WTC11 (cell line): Measurements from ENCODE around the gene BFSP2. TPM values are rescaled to one million over a fixed set of nuclear protein-coding genes. Genes with fewer than 3 reads are reported as not detected.

ENCODE experiments used
- ATAC-seq: fragments of 200-7000 bp; cut with Tn5 transposase; 2 replicates; pipeline ENCODE4 v1.10.0; 2021; ENCODE audit warnings: mild to moderate bottlenecking, moderate library complexity
- CTCF ChIA-PET: fragments of 300-600 bp; sonication (Branson Sonifier 250); formaldehyde crosslinking; loops from one replicate; lab custom pipeline; 2021; ENCODE audit warnings: antibody characterized with exemption; lab: Charles Lee
- POLR2A ChIA-PET: fragments of 350-600 bp; sonication (Branson Sonifier 250); formaldehyde crosslinking; loops from one replicate; lab custom pipeline; 2021; ENCODE audit warnings: antibody characterized with exemption; lab: Charles Lee
- DNase-seq: peaks from one replicate; pipeline ENCODE4 v3.0.0; 2021; ENCODE audit warnings: low spot score
- H3K27ac Mint-ChIP-seq: 2 replicates; pipeline ENCODE4 v1.8.0; 2021; ENCODE audit warnings: mixed read lengths
- H3K27me3 Mint-ChIP-seq: 2 replicates; pipeline ENCODE4 v1.8.0; 2021; ENCODE audit warnings: low read depth, mild to moderate bottlenecking, moderate library complexity, mixed read lengths
- H3K36me3 Mint-ChIP-seq: 2 replicates; pipeline ENCODE4 v1.8.0; 2021; ENCODE audit warnings: mixed read lengths
- H3K4me1 Mint-ChIP-seq: 2 replicates; pipeline ENCODE4 v1.8.0; 2022; ENCODE audit warnings: mixed read lengths
- H3K4me3 Mint-ChIP-seq: 2 replicates; pipeline ENCODE4 v1.8.0; 2021; ENCODE audit warnings: mild to moderate bottlenecking, moderate library complexity, mixed read lengths
- H3K9me3 Mint-ChIP-seq: 2 replicates; pipeline ENCODE4 v1.8.0; 2021; ENCODE audit warnings: mixed read lengths
- ATF1 ChIP-seq: sonication (generic); formaldehyde crosslinking; IDR thresholded peaks from 2 replicates; pipeline ENCODE4 v1.8.1; 2023; ENCODE audit warnings: mild to moderate bottlenecking, moderate library complexity, missing genetic modification reagents
- CBFB ChIP-seq: sonication (generic); formaldehyde crosslinking; IDR thresholded peaks from 2 replicates; pipeline ENCODE4 v1.8.1; 2022; ENCODE audit warnings: mild to moderate bottlenecking, low read depth, missing genetic modification reagents
- ERG ChIP-seq: fragments of 250-450 bp; sonication (Bioruptor Pico); IDR thresholded peaks from 2 replicates; pipeline ENCODE4 v1.8.0; 2021; ENCODE audit warnings: mild to moderate bottlenecking
- ESRRA ChIP-seq: sonication (generic); formaldehyde crosslinking; IDR thresholded peaks from 2 replicates; pipeline ENCODE4 v1.8.1; 2022; ENCODE audit warnings: mild to moderate bottlenecking, missing genetic modification reagents, borderline replicate concordance
- GABPB1 ChIP-seq: sonication (generic); formaldehyde crosslinking; IDR thresholded peaks from 2 replicates; pipeline ENCODE4 v1.8.1; 2023; ENCODE audit warnings: mild to moderate bottlenecking, missing genetic modification reagents
- JAZF1 ChIP-seq: fragments of 250-450 bp; sonication (Bioruptor Pico); IDR thresholded peaks from 2 replicates; pipeline ENCODE4 v1.9.0; 2021; ENCODE audit warnings: moderate library complexity, mild to moderate bottlenecking, inconsistent platforms
- NR1H2 ChIP-seq: sonication (generic); formaldehyde crosslinking; IDR thresholded peaks from 2 replicates; pipeline ENCODE4 v1.9.0; 2021; ENCODE audit warnings: mild to moderate bottlenecking, moderate library complexity, missing genetic modification reagents
- ZNF317 ChIP-seq: sonication (generic); formaldehyde crosslinking; IDR thresholded peaks from 2 replicates; pipeline ENCODE4 v1.8.1; 2023; ENCODE audit warnings: low read depth, mild to moderate bottlenecking, moderate library complexity, missing genetic modification reagents, borderline replicate concordance
- ZNF425 ChIP-seq: fragments of 250-450 bp; sonication (Bioruptor Pico); conservative IDR thresholded peaks from 2 replicates; pipeline ENCODE4 v1.9.0; 2021; ENCODE audit warnings: mild to moderate bottlenecking
- ZSCAN18 ChIP-seq: fragments of 250-450 bp; sonication (Bioruptor Pico); IDR thresholded peaks from 2 replicates; pipeline ENCODE4 v2.1.2; 2022; ENCODE audit warnings: mild to moderate bottlenecking, moderate library complexity
- total RNA-seq: library from RNA; stranded (reverse); gene quantifications from 3 replicates; pipeline ENCODE4 v1.2.3, GENCODE V29; 2021
- TF ChIP-seq, protein P1 (sequence below): fragments of 200-600 bp; IDR thresholded peaks from 2 replicates; pipeline ENCODE4 v1.8.0; 2022; ENCODE audit warnings: antibody characterized with exemption
- TF ChIP-seq, protein P2 (sequence below): sonication (generic); formaldehyde crosslinking; IDR thresholded peaks from 2 replicates; pipeline ENCODE4 v1.8.1; 2023; ENCODE audit warnings: mild to moderate bottlenecking, moderate library complexity, missing genetic modification reagents

Gene BFSP2
- total RNA-seq, 1 experiment from 2014 or later = not detected

DNA sequence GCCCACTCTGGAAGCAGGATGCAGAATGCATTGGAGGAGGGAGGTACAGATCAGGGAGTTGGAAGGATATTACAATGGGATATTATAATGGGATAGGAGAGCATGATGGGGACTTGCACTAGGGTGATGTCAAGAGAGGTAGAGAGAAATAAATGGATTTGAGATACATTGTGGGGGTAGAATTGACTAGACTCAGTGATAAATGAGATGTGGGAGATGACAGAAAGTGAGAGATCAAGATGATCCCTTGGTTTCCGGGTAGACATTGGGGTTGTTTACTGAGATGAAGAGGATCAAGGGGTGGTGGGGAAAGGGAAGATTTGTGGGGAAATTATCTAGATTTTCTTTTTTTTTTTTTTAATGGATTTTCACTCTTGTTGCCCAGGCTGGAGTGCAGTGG is 42.7 kb downstream of the BFSP2 start:
- Mint-ChIP-seq H3K4me3 (no peak overlapping the region), H3K4me1 (0 out of 2 replicates have a peak, but pooled peaks cover 2% of the 10 kb centered on the region), H3K36me3 (peaks cover 3% of the 10 kb centered on the region; the same call in 1 of the 2 replicates), H3K27me3 (no peaks in the 10 kb centered on the region; the same call in 1 of the 2 replicates), H3K27ac (peak overlapping the region; percentile 32; the same call in 1 of the 2 replicates), H3K9me3 (peaks cover 9% of the 10 kb centered on the region)
- no peak for ATAC-seq
- no peak for TF ChIP-seq ZNF317
- TF ChIP-seq NR1H2 (CRISPR knock-in tag) = no peak
- no peak for TF ChIP-seq JAZF1 (CRISPR knock-in tag)
- TF ChIP-seq, protein P1, sequence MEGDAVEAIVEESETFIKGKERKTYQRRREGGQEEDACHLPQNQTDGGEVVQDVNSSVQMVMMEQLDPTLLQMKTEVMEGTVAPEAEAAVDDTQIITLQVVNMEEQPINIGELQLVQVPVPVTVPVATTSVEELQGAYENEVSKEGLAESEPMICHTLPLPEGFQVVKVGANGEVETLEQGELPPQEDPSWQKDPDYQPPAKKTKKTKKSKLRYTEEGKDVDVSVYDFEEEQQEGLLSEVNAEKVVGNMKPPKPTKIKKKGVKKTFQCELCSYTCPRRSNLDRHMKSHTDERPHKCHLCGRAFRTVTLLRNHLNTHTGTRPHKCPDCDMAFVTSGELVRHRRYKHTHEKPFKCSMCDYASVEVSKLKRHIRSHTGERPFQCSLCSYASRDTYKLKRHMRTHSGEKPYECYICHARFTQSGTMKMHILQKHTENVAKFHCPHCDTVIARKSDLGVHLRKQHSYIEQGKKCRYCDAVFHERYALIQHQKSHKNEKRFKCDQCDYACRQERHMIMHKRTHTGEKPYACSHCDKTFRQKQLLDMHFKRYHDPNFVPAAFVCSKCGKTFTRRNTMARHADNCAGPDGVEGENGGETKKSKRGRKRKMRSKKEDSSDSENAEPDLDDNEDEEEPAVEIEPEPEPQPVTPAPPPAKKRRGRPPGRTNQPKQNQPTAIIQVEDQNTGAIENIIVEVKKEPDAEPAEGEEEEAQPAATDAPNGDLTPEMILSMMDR = no peak
- TF ChIP-seq ZNF425 = no peak
- no peak for TF ChIP-seq ESRRA (CRISPR knock-in tag)
- no peak for TF ChIP-seq ZSCAN18 (CRISPR knock-in tag)
- TF ChIP-seq ERG (CRISPR knock-in tag) = no peak
- TF ChIP-seq CBFB (CRISPR knock-in tag) = no peak
- no peak for DNase-seq
- POLR2A ChIA-PET = no interaction called here
- CTCF ChIA-PET = no interaction called here

- H3K36me3 Mint-ChIP-seq = peaks cover 3% of the 10 kb centered on the region; the same call in 1 of the 2 replicates
- TF ChIP-seq GABPB1 (CRISPR knock-in tag) (0 out of 2 replicates have a peak, but pooled peaks have one; percentile 49), ATF1 (no peak), ERG (CRISPR knock-in tag) (no peak)
- TF ChIP-seq, protein P2, sequence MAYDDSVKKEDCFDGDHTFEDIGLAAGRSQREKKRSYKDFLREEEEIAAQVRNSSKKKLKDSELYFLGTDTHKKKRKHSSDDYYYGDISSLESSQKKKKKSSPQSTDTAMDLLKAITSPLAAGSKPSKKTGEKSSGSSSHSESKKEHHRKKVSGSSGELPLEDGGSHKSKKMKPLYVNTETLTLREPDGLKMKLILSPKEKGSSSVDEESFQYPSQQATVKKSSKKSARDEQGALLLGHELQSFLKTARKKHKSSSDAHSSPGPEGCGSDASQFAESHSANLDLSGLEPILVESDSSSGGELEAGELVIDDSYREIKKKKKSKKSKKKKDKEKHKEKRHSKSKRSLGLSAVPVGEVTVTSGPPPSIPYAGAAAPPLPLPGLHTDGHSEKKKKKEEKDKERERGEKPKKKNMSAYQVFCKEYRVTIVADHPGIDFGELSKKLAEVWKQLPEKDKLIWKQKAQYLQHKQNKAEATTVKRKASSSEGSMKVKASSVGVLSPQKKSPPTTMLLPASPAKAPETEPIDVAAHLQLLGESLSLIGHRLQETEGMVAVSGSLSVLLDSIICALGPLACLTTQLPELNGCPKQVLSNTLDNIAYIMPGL (CRISPR knock-in tag) = no peak
- peaks cover 6% of the 10 kb centered on the region; the same call in 1 of the 2 replicates for H3K4me1 Mint-ChIP-seq
- H3K9me3 Mint-ChIP-seq = peaks cover 9% of the 10 kb centered on the region
- H3K27me3 Mint-ChIP-seq = no peaks in the 10 kb centered on the region; the same call in 1 of the 2 replicates
- ChIA-PET CTCF (no interaction called here), POLR2A (no interaction called here)
- H3K27ac Mint-ChIP-seq = no peak overlapping the region
- ATAC-seq (no peak), DNase-seq (no peak)
- H3K4me3 Mint-ChIP-seq = no peak overlapping the region
Observed at GRCh38 chr3:133443649-133444422, 44.0 kb downstream of the BFSP2 start.
